Activated naive CD4-positive, alpha-beta T cell treated with anti-CD3 and anti-CD28 coated beads, Interleukin-2, amount 50 U/mL, for 72 hours (primary cell): ENCODE measurements around the gene TRAK1. TPM values are rescaled to one million over a fixed set of nuclear protein-coding genes. Genes with fewer than 3 reads are reported as not detected.

ENCODE experiments used
- ATAC-seq, 2 donors: fragments of 150-1000 bp; cut with Tn5 transposase; 2 replicates each; pipeline ENCODE4 v1.10.0; 2021; ENCODE audit warnings: mild to moderate bottlenecking in 2 of 2, moderate library complexity in 2 of 2
- DNase-seq, 2 donors: peaks; one replicate each; pipeline ENCODE4 v3.0.0; 2021 to 2022; ENCODE audit warnings: low spot score in 2 of 2
- H3K27ac Mint-ChIP-seq, 2 donors: one replicate each; pipeline ENCODE4 v1.8.0; 2022; ENCODE audit warnings: mild to moderate bottlenecking in 2 of 2, mixed read lengths in 2 of 2
- H3K36me3 Mint-ChIP-seq, 2 donors: one replicate each; pipeline ENCODE4 v1.8.0; 2022; ENCODE audit warnings: mixed read lengths in 2 of 2
- H3K9me3 Mint-ChIP-seq, 2 donors: one replicate each; pipeline ENCODE4 v1.8.0; 2022; ENCODE audit warnings: mixed read lengths in 2 of 2
- total RNA-seq, 2 donors: library from RNA; stranded (reverse); gene quantifications; one replicate each; pipeline ENCODE4 v1.2.3, GENCODE V29; 2022

The TRAK1 gene
- total RNA-seq, 2 donors from 2014 or later = 19.1 to 33.1 TPM

GRCh38 chr3:42275217-42275616, 184.1 kb downstream of the TRAK1 start:
- peaks cover 18 to 24% of the 10 kb centered on the region in 2 donors for H3K36me3 Mint-ChIP-seq
- DNase-seq = no peak
- H3K27ac Mint-ChIP-seq = no peak overlapping the region
- ATAC-seq = no peak
- peaks cover 18 to 32% of the 10 kb centered on the region in 2 donors for H3K9me3 Mint-ChIP-seq

Other genes starting within 250 kb of the TRAK1 start
- 1 to 10 TPM; 8.1 to 8.9 TPM for gene ULK4, start 129.3 kb upstream of the TRAK1 start, total RNA-seq
- gene CCK, start 174.8 kb downstream of the TRAK1 start, total RNA-seq = not detected